ENCODE data around the gene FGD4.

FGD4 gene

GRCh38 chr12:32423559-32423958 lies 24.2 kb downstream of the FGD4 start (continued):
- no peak for TF ChIP-seq CREB5 (CRISPR knock-in tag; IDR thresholded peaks at IDR 0.05; ENCODE audit: low read depth)

GRCh38 chr12:32431025-32431424 lies 31.7 kb downstream of the FGD4 start:
- TF ChIP-seq OSR1 (CRISPR knock-in tag; IDR thresholded peaks at IDR 0.05) = no peak
- no peak for TF ChIP-seq PATZ1 (CRISPR knock-in tag; IDR thresholded peaks at IDR 0.05; ENCODE audit: borderline replicate concordance)
- TF ChIP-seq CSDC2 (CRISPR knock-in tag; IDR thresholded peaks at IDR 0.05) = no peak
- TF ChIP-seq GLIS3 (CRISPR knock-in tag; IDR thresholded peaks at IDR 0.05) = no peak
- TF ChIP-seq TCF4 (CRISPR knock-in tag; IDR thresholded peaks at IDR 0.05; ENCODE audit: borderline replicate concordance) = no peak
- no peak for TF ChIP-seq CSRNP3 (CRISPR knock-in tag; IDR thresholded peaks at IDR 0.05)
- TF ChIP-seq SNAI2 (CRISPR knock-in tag; IDR thresholded peaks at IDR 0.05) = no peak
- no peak for TF ChIP-seq TOX (CRISPR knock-in tag; IDR thresholded peaks at IDR 0.05; ENCODE audit: borderline replicate concordance)
- no peak for TF ChIP-seq TSHZ2 (CRISPR knock-in tag; IDR thresholded peaks at IDR 0.05)
- no peak for TF ChIP-seq ZNF8 (CRISPR knock-in tag; IDR thresholded peaks at IDR 0.05)
- no peak for TF ChIP-seq BACH2 (CRISPR knock-in tag; IDR thresholded peaks at IDR 0.05; ENCODE audit: borderline replicate concordance)
- no peak for TF ChIP-seq POU6F1 (CRISPR knock-in tag; IDR thresholded peaks at IDR 0.05; ENCODE audit: borderline replicate concordance, low read depth)
- TF ChIP-seq PPARA (CRISPR knock-in tag; IDR thresholded peaks at IDR 0.05; ENCODE audit: borderline replicate concordance) = no peak
- TF ChIP-seq ARNTL (CRISPR knock-in tag; IDR thresholded peaks at IDR 0.05; ENCODE audit: borderline replicate concordance, low read depth) = no peak
- ATAC-seq = no peak

GRCh38 chr12:32435921-32436705 lies 36.8 kb downstream of the FGD4 start:
- no peak; the same call in 2 of the 3 replicates for ATAC-seq

More at GRCh38 chr12:32435921-32436705, 36.8 kb downstream of the FGD4 start:
- no peak for TF ChIP-seq ZFP30 (CRISPR knock-in tag; IDR thresholded peaks at IDR 0.05)
- TF ChIP-seq ZNF70 (CRISPR knock-in tag; IDR thresholded peaks at IDR 0.05) = no peak
- TF ChIP-seq BACH2 (CRISPR knock-in tag; IDR thresholded peaks at IDR 0.05; ENCODE audit: borderline replicate concordance) = no peak
- TF ChIP-seq TOX (CRISPR knock-in tag; IDR thresholded peaks at IDR 0.05; ENCODE audit: borderline replicate concordance) = no peak
- TF ChIP-seq ARNTL (CRISPR knock-in tag; IDR thresholded peaks at IDR 0.05; ENCODE audit: borderline replicate concordance, low read depth) = no peak
- TF ChIP-seq ZC3H10 (CRISPR knock-in tag; IDR thresholded peaks at IDR 0.05) = no peak
- no peak for TF ChIP-seq ZNF565 (CRISPR knock-in tag; conservative IDR thresholded peaks at IDR 0.05; ENCODE audit: low read depth)
- TF ChIP-seq RARB (CRISPR knock-in tag; IDR thresholded peaks at IDR 0.05) = no peak
- no peak for TF ChIP-seq PATZ1 (CRISPR knock-in tag; IDR thresholded peaks at IDR 0.05; ENCODE audit: borderline replicate concordance)
- no peak for TF ChIP-seq TSHZ2 (CRISPR knock-in tag; IDR thresholded peaks at IDR 0.05)
- TF ChIP-seq CSDC2 (CRISPR knock-in tag; IDR thresholded peaks at IDR 0.05) = no peak

Measured in SK-N-SH treated with all-trans-retinoic acid at 6 μM for 48 hours (cell line).